ENCODE measurements around the gene DOK5.

- TF ChIP-seq CTCF (IDR thresholded peaks at IDR 0.05; ENCODE audit: low read depth, low read length, poor library complexity, severe bottlenecking) = no peak
- no peak for TF ChIP-seq EZH2phosphoT487 (IDR thresholded peaks at IDR 0.05; ENCODE audit: borderline replicate concordance, low read length)
Measured at GRCh38 chr20:54473340-54473739, 2.1 kb upstream of the DOK5 start.

Measured in DOHH2 (cell line).